DND-41 (cell line): ENCODE results near the gene SNCB.

ENCODE experiments used
- EZH2 ChIP-seq: IDR thresholded peaks from 3 replicates; pipeline ENCODE4 v1.6.1; 2012; ENCODE audit warnings: borderline replicate concordance, low read depth, mild to moderate bottlenecking, moderate library complexity, low read length, inconsistent platforms; ENCODE audit not compliant: severe bottlenecking
- TF ChIP-seq, protein P1 (sequence below): IDR thresholded peaks from 2 replicates; pipeline ENCODE4 v1.5.1; 2012; ENCODE audit warnings: borderline replicate concordance, low read length, moderate library complexity, mild to moderate bottlenecking; ENCODE audit not compliant: poor library complexity, severe bottlenecking; ENCODE audit errors: extremely low read depth

DNA sequence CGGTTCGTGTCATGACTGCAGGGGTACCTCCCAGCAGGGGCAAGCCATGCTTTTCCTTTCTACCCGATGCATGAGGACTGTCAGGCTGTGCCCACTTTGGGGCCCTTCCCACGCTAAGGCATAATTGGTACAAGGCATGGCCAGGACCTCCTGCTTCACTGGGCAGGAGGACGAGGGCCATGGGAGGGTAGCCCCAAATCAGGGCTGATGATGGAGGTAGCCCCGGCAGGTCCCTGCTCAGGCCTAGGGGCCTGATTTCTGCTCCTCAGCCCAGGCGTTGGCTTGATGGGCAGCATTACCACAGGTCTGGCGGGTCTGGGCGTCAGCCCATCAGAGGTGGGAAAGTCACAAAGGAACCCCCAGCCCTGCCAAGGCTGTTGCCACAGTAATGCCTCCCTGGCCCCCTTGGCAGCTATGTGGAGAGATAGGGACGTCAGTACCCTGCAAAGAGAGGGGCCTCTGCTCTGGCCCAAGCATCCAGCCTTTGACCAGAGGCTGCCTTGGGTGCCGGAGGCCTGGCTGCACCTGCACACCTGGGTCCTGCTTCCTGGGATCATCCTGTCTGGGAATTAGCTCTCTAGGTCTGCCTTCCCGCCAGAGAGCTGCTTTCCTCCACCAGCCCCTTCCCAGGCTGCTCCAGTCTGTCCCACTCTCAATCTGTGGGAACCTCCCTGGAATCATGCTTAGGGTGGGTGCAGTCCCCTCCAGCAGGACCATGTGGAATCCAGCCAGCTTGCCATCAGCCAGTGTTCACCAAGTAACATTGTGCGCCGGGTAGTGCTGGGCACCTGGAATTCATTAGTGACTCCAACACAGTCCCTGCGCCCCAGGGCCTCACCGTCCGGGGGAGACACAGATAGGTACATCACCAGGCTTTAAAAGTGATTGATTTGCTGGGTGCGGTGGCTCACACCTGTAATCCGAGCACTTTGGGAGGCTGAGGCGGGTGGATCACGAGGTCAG, 32.3 kb upstream of the SNCB start:
- TF ChIP-seq, protein P1, sequence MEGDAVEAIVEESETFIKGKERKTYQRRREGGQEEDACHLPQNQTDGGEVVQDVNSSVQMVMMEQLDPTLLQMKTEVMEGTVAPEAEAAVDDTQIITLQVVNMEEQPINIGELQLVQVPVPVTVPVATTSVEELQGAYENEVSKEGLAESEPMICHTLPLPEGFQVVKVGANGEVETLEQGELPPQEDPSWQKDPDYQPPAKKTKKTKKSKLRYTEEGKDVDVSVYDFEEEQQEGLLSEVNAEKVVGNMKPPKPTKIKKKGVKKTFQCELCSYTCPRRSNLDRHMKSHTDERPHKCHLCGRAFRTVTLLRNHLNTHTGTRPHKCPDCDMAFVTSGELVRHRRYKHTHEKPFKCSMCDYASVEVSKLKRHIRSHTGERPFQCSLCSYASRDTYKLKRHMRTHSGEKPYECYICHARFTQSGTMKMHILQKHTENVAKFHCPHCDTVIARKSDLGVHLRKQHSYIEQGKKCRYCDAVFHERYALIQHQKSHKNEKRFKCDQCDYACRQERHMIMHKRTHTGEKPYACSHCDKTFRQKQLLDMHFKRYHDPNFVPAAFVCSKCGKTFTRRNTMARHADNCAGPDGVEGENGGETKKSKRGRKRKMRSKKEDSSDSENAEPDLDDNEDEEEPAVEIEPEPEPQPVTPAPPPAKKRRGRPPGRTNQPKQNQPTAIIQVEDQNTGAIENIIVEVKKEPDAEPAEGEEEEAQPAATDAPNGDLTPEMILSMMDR: no peak
- TF ChIP-seq EZH2: no peak
